ENCODE data around the gene ZBTB7C.

GRCh38 chr18:48219810-48220499 is 189.2 kb downstream of the ZBTB7C start:
- TF ChIP-seq CTCF (conservative IDR thresholded peaks at IDR 0.05; ENCODE audit: low read length) (no peak), EZH2phosphoT487 (IDR thresholded peaks at IDR 0.05; ENCODE audit: borderline replicate concordance, low read depth, low read length) (no peak)

Data from OCI-LY7 (cell line).